Pancreas (tissue), 10 donors: ENCODE data around the gene NMT1. TPM values are rescaled to one million over a fixed set of nuclear protein-coding genes. Genes with fewer than 3 reads are reported as not detected.

Experiments
- ATAC-seq, 4 donors: fragments of 200-7000 bp; cut with Tn5 transposase; one replicate each; pipeline versions ENCODE4 v1.8.0 to v1.9.1; 2020; ENCODE audit warnings: mild to moderate bottlenecking in 4 of 4, moderate library complexity in 4 of 4
- DNase-seq, 6 donors: peaks; one replicate each; pipeline ENCODE4 v3.0.0-alpha.2; 2020
- FAIRE-seq: peaks from 2 replicates; lab custom pipeline; 2012; peaks lifted over from hg19 to GRCh38; lab: Jason Lieb, UNC
- H3K27ac ChIP-seq, 4 donors: fragments of 200-600 bp; sonication (generic); 1 replicate in 3 of 4; 2 replicates in 1 of 4; pipeline versions ENCODE4 v1.5.0 to v1.8.0; 2020
- H3K27me3 ChIP-seq, 4 donors: fragments of 200-600 bp; one replicate each; pipeline ENCODE4 v1.8.0; 2021
- H3K36me3 ChIP-seq, 3 donors: fragments of 200-600 bp; sonication (generic) in 1 of 3; one replicate each; pipeline versions ENCODE4 v1.5.0 to v1.8.0; 2020 to 2021
- H3K4me1 ChIP-seq, 3 donors: fragments of 200-600 bp; one replicate each; pipeline ENCODE4 v1.8.0; 2021
- H3K4me3 ChIP-seq, 4 donors: fragments of 200-600 bp; sonication (generic) in 2 of 4; one replicate each; pipeline versions ENCODE4 v1.5.0 to v1.8.0; 2020 to 2021
- H3K9me3 ChIP-seq, 4 donors: fragments of 200-600 bp; one replicate each; pipeline ENCODE4 v1.8.0; 2021
- WGBS, 2 donors: extraction: QIAGEN DNeasy Blood & Tissue Kit; methylation state at CpG; one replicate each; pipeline ENCODE4 v1.1.7; 2013; 5-methylcytosine and 5-hydroxymethylcytosine counted together
- intact Hi-C, 3 donors: fragments of 100-400 bp; cut with DNase I; formaldehyde crosslinking; loops; one replicate each; pipeline versions ENCODE4 v1.11.1 to v1.14.2; 2022
- polyA plus RNA-seq, 2 donors: library from polyadenylated mRNA; stranded (reverse); fragments of 200-250 nt; gene quantifications; one replicate each; pipeline ENCODE4 v1.2.3, GENCODE V29; 2013
- total RNA-seq, 6 donors: library from RNA; stranded (reverse); fragmentation: NEBNext Ultra II Directional in 4 of 6; extraction: Animal tissue kit (Norgen Biotek cat#: 25700) in 4 of 6; gene quantifications; one replicate each; pipeline versions ENCODE4 v1.2.1 to v1.2.4, GENCODE V29; 2021 to 2023
- TF ChIP-seq, protein P1 (sequence below), 4 donors: fragments of 200-600 bp; sonication (generic) in 3 of 4; IDR thresholded peaks; one replicate each; pipeline versions ENCODE4 v1.5.0 to v1.8.0; 2021; ENCODE audit warnings: antibody characterized with exemption in 4 of 4
- donor health status: healthy with polysubstance abuse.
- donor health status: DM: no; HTN: no; CAD: no; lungs with moderate emphysema.
- donor health status: DM: no; HTN: no; CAD: no.
- donor health status: control.
- donor health status: control.
- donor health status: Bipolar disorder and iron deficiency.
- donor health status: DM: yes; HTN: yes; CAD: no.
- donor health status: DM: no; HTN: no; CAD: no.
- donor health status: DM: no; HTN: no; CAD: no.
- donor health status: DM: yes; HTN: yes; CAD: no.

NMT1 gene
- total and polyA plus RNA-seq, 8 donors: 27.0 to 66.5 (median 39.8) TPM

DNA sequence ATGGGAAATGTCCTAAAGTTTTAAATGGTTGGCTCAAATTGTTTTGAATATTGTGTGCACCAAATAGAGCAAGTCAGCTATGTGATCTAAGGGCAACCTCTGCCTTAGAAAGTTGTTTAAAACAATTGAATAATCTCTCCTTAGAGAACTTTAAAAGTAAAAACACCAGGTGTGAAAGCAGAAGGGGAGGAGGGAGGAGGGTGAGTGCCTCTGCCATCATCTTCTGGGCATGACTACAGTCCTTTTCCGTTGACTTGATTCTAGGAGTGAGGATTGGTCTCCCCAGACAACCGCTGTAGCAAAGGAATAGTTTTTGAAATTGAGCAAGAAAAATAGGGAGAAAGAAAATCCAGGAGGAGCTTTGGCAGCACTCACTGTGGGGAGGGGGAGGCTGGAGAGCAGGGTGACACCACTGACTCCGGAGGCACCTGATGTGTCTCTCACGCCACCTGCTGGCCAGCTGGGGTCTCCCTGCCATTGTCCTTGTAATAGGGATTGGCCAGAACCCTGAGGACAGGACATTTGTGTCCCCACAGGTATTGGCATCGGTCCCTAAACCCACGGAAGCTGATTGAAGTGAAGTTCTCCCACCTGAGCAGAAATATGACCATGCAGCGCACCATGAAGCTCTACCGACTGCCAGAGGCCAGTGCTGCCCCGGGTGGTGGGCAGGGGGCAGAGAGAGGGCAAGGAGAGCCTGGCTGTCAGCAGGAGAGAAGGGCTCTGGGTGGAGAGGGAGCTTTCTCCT lies 37.9 kb downstream of the NMT1 start:
- Histone ChIP-seq H3K27me3 (no peaks in the 10 kb centered on the region), H3K36me3 (peaks cover 0 to 68% (median 56%) of the 10 kb centered on the region in 3 donors), H3K27ac (no peak overlapping the region), H3K9me3 (no peaks in the 10 kb centered on the region), H3K4me1 (no peaks in the 10 kb centered on the region), H3K4me3 (no peak overlapping the region)
- FAIRE-seq (no peak), DNase-seq (peak; percentile 69 to 93 (median 85)), ATAC-seq (peak; percentile 90 to 97 (median 95))
- 45 to 46% methylated on average over 9 of the region's 9 CpGs for WGBS, 2 donors
- intact Hi-C loops: loop anchor here in 1 of 3 donors (10.0 kb wide), 1 partner anchor 184 kb away; the partner anchor contains the start of gene GFAP
- TF ChIP-seq, protein P1, sequence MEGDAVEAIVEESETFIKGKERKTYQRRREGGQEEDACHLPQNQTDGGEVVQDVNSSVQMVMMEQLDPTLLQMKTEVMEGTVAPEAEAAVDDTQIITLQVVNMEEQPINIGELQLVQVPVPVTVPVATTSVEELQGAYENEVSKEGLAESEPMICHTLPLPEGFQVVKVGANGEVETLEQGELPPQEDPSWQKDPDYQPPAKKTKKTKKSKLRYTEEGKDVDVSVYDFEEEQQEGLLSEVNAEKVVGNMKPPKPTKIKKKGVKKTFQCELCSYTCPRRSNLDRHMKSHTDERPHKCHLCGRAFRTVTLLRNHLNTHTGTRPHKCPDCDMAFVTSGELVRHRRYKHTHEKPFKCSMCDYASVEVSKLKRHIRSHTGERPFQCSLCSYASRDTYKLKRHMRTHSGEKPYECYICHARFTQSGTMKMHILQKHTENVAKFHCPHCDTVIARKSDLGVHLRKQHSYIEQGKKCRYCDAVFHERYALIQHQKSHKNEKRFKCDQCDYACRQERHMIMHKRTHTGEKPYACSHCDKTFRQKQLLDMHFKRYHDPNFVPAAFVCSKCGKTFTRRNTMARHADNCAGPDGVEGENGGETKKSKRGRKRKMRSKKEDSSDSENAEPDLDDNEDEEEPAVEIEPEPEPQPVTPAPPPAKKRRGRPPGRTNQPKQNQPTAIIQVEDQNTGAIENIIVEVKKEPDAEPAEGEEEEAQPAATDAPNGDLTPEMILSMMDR (IDR thresholded peaks at IDR 0.05): peak; percentile 59 to 83 (median 74)

DNA sequence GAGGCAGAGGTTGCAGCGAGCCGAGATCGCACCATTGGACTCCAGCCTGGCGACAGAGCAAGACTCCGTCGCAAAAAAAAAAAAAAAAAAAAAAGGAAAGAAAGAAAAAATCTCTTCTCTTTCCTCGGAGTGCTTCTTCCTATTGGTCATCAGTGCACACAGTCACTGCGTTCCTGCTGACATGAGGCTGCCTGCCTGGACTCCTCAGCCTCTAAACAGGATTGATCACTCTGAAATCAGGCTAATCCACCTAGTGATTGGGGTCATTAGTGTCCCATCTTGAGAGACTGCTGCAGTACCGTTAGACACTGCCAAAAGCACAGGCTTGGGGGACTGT lies 40.4 kb downstream of the NMT1 start:
- H3K4me1 ChIP-seq: no peaks in the 10 kb centered on the region

DNA sequence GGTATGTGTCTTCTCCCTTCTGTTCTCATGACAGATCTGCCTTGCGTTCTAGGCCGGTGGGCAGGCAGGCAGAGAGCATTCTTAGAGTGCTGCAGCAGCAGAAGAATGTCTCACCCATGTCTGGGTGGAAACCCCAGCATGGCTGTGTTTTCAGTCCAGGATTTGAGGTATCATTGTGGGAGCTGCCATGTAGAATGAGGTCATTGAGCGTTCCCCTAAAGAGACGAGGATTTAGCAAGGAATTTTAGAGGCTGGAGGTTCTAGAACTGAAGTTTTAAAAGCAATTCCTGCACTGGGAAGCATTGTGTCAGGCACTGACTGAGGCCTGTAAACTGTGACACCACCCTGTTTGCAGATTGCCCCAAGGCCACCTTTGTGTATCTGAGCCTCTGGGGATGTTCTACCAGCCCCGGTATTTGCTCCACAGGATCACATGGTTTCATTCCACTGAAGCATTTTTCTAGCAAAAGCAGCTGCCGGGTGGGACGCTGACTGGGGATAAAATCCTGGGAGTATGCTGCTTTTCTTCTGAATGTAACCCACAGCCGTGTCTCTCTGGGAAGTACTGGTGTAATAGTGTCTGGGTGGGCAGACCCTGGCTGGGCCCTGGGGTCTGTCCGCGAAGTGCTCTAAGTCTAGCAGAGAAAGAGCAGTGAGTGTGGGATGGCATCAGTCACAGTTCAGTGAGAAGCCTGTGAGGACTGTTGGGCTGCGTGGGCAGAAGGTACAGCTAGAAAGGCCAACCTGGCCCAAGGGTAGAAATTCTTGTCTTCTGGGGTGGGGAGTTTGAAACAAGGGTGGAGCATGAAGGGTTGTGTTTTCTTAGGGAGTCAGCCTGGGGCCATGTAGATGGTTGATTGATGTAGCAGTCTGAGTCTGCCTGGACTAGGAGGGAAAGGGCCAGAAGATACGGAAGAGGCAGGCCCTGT lies 41.0 kb downstream of the NMT1 start:
- no peak for FAIRE-seq

More for the DNA sequence above, 40.4 kb downstream of the NMT1 start:
- intact Hi-C loops: no loop called here
- peaks cover 0 to 71% (median 62%) of the 10 kb centered on the region in 3 donors for H3K36me3 ChIP-seq
- no peak for ATAC-seq
- DNase-seq: no peak
- 82 to 87% methylated on average over 9 of the region's 9 CpGs for whole genome bisulfite sequencing, 2 donors
- H3K27me3 ChIP-seq: no peaks in the 10 kb centered on the region
- TF ChIP-seq, protein P1 (IDR thresholded peaks at IDR 0.05): no peak
- no peaks in the 10 kb centered on the region for H3K9me3 ChIP-seq
- H3K27ac ChIP-seq: no peak overlapping the region
- H3K4me3 ChIP-seq: no peak overlapping the region
- FAIRE-seq: no peak

DNA sequence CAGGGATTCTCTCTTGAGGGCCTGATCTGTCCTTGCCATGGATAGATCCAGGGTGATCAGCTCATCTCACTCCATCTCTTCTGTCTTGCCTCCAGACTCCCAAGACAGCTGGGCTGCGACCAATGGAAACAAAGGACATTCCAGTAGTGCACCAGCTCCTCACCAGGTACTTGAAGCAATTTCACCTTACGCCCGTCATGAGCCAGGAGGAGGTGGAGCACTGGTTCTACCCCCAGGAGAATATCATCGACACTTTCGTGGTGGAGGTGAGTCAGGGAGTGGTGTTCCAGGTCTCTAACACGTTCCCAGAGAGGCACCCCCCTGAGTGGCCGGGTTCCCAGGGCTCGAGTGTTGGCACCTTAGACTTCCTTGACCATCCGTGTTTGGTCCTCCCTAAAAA lies 41.7 kb downstream of the NMT1 start:
- no peak for FAIRE-seq
- Histone ChIP-seq H3K9me3 (no peaks in the 10 kb centered on the region), H3K27me3 (no peaks in the 10 kb centered on the region), H3K36me3 (peaks cover 0 to 69% (median 54%) of the 10 kb centered on the region in 3 donors), H3K4me1 (no peaks in the 10 kb centered on the region), H3K27ac (no peak overlapping the region), H3K4me3 (no peak overlapping the region)
- no peak for ATAC-seq
- TF ChIP-seq, protein P1 (IDR thresholded peaks at IDR 0.05): no peak
- WGBS, 2 donors: 92 to 95% methylated on average over 9 of the region's 9 CpGs
- DNase-seq: no peak
- intact Hi-C loops: no loop called here

More for the DNA sequence above, 41.0 kb downstream of the NMT1 start:
- peaks cover 0 to 70% (median 56%) of the 10 kb centered on the region in 3 donors for H3K36me3 ChIP-seq
- 87 to 88% methylated on average over 12 of the region's 12 CpGs for WGBS, 2 donors
- no peaks in the 10 kb centered on the region for H3K4me1 ChIP-seq
- intact Hi-C loops: no loop called here
- ATAC-seq (no peak), DNase-seq (no peak)
- no peaks in the 10 kb centered on the region for H3K9me3 ChIP-seq
- TF ChIP-seq, protein P1 (IDR thresholded peaks at IDR 0.05): no peak
- no peak overlapping the region for H3K27ac ChIP-seq
- H3K27me3 ChIP-seq: no peaks in the 10 kb centered on the region
- no peak overlapping the region for H3K4me3 ChIP-seq
